ENCODE measurements around the gene EXOC4. TPM values are rescaled to one million over a fixed set of nuclear protein-coding genes. Genes with fewer than 3 reads are reported as not detected.

EXOC4 gene
- total RNA-seq, 1 donor from 2014 or later = 103 TPM

DNA sequence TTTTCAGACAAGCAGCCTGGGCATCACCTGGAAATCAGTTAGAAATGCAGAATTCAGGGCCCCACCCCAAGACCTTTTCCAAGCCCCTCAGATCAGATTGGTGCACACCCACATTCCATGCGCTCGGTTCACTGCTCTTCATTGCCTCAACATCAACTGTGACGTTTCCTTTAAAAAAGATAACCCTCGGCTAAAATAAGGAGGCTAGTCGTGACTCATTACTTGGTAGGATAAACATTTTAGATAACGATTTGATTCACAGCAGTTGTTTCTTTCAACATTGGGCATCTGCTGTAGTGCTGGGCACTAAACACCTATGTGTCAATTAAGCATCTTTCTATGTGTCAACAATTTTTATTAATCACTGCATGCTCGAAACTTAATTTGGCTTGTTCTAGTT lies 683.2 kb downstream of the EXOC4 start:
- ChIA-PET CTCF (no interaction called here), POLR2A (no interaction called here)
- TF ChIP-seq, protein P1, sequence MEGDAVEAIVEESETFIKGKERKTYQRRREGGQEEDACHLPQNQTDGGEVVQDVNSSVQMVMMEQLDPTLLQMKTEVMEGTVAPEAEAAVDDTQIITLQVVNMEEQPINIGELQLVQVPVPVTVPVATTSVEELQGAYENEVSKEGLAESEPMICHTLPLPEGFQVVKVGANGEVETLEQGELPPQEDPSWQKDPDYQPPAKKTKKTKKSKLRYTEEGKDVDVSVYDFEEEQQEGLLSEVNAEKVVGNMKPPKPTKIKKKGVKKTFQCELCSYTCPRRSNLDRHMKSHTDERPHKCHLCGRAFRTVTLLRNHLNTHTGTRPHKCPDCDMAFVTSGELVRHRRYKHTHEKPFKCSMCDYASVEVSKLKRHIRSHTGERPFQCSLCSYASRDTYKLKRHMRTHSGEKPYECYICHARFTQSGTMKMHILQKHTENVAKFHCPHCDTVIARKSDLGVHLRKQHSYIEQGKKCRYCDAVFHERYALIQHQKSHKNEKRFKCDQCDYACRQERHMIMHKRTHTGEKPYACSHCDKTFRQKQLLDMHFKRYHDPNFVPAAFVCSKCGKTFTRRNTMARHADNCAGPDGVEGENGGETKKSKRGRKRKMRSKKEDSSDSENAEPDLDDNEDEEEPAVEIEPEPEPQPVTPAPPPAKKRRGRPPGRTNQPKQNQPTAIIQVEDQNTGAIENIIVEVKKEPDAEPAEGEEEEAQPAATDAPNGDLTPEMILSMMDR (IDR thresholded peaks at IDR 0.05) = no peak
- DNase-seq (no peak), ATAC-seq (ENCODE audit: low read depth) (no peak)
- intact Hi-C loops (cut with micrococcal nuclease) = no loop called here
- Mint-ChIP-seq H3K36me3 (ENCODE audit: low read depth) (peaks cover 33% of the 10 kb centered on the region), H3K4me3 (no peak overlapping the region), H3K9me3 (no peaks in the 10 kb centered on the region), H3K27ac (no peak overlapping the region), H3K27me3 (no peaks in the 10 kb centered on the region), H3K4me1 (no peaks in the 10 kb centered on the region)

DNA sequence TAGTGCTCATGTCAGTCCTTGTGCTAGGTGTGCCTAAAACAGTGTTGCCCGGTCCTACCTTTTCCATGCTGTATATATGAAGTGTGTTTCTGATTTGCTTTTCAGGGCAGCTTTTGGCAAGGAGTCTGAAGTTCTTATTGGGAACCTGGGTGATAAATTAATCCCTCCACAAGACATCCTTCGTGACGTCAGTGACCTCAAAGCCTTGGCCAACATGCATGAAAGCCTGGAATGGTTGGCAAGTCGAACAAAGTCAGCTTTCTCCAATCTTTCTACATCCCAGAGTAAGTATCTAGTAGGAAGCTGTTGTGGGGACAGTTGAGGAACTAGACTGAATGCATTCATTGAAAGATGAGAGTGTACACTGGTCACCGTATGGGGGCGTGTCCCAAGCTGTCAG lies 684.9 kb downstream of the EXOC4 start:
- DNase-seq (no peak), ATAC-seq (ENCODE audit: low read depth) (no peak)
- Mint-ChIP-seq H3K9me3 (no peaks in the 10 kb centered on the region), H3K4me1 (no peaks in the 10 kb centered on the region), H3K4me3 (no peak overlapping the region), H3K27me3 (no peaks in the 10 kb centered on the region), H3K27ac (no peak overlapping the region), H3K36me3 (ENCODE audit: low read depth) (peaks cover 34% of the 10 kb centered on the region)
- ChIA-PET POLR2A (no interaction called here), CTCF (no interaction called here)
- intact Hi-C loops (cut with micrococcal nuclease) = no loop called here
- TF ChIP-seq, protein P1 (IDR thresholded peaks at IDR 0.05) = no peak

DNA sequence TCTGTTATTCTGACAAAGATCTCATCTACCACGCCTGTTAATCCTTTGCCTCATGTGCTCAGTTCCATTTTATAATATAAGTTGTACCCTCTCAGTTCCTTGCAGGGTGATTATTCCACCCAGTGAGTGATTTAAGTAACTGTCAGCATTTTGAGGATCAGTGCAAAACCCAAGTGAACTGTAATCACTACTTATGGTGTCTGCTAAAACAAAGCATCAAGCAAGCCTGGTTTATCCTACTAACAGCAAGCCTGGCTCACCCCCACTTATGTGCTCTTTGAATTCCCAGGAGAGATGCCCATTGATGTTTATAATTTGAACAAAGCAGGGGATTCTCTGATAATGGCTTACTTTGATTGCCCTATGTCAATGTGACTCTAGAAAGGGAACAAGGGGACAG lies 687.5 kb downstream of the EXOC4 start:
- Mint-ChIP-seq H3K27me3 (no peaks in the 10 kb centered on the region), H3K27ac (no peak overlapping the region)
- intact Hi-C loops (cut with micrococcal nuclease) = no loop called here

DNA sequence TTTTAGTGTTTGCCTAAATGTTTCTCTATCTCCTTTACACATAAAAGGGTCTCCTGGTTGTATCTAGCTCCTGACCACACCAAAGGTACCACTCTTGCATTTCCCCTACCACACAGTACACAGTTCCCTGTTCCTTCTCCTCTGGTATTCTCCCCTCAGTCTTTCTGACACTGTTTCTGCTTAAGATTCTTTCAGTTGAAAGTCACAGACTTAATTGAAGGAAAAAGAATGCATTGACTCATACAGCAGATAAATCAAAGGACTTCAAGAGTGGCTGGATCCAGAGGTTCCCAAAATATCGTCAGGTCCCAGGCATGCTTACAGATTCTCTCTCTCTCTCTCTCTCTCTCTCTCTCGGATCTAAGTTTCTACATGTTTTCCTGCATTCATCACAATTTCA lies 688.6 kb downstream of the EXOC4 start:
- no peaks in the 10 kb centered on the region for H3K27me3 Mint-ChIP-seq
- TF ChIP-seq, protein P1 (IDR thresholded peaks at IDR 0.05) = no peak
- CTCF ChIA-PET = no interaction called here
- intact Hi-C loops (cut with micrococcal nuclease) = no loop called here
- DNase-seq (no peak), ATAC-seq (ENCODE audit: low read depth) (no peak)
- peaks cover 37% of the 10 kb centered on the region for H3K36me3 Mint-ChIP-seq (ENCODE audit: low read depth)
- H3K27ac Mint-ChIP-seq = no peak overlapping the region
- no peak overlapping the region for H3K4me3 Mint-ChIP-seq
- POLR2A ChIA-PET = no interaction called here
- H3K9me3 Mint-ChIP-seq = no peaks in the 10 kb centered on the region
- no peaks in the 10 kb centered on the region for H3K4me1 Mint-ChIP-seq

More for the DNA sequence above, 687.5 kb downstream of the EXOC4 start:
- Mint-ChIP-seq H3K9me3 (no peaks in the 10 kb centered on the region), H3K4me1 (no peaks in the 10 kb centered on the region), H3K36me3 (ENCODE audit: low read depth) (peaks cover 32% of the 10 kb centered on the region), H3K4me3 (no peak overlapping the region)
- TF ChIP-seq, protein P1 (IDR thresholded peaks at IDR 0.05) = no peak
- ChIA-PET POLR2A (no interaction called here), CTCF (no interaction called here)
- DNase-seq (no peak), ATAC-seq (ENCODE audit: low read depth) (no peak)

DNA sequence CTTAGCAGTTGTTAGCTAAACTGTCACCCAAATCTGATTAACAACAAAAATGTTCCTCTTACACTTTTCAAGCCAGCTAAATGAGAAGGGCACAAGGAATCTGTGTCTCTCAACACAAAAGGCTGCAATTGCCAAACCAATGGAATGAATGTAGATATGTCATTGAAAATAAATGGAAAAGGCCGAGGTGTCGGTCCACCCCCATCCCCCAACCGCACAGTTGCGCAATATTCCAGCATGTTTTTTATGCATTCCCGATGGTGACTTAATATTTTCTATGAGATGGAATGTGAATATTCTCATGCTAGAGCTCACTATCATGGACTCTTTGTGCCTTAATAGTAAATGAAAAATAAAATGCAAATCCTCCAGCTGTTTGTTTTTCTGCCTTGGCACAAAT lies 692.6 kb downstream of the EXOC4 start:
- no peak overlapping the region for H3K27ac Mint-ChIP-seq
- TF ChIP-seq, protein P1 (IDR thresholded peaks at IDR 0.05) = no peak
- no peak overlapping the region for H3K4me3 Mint-ChIP-seq
- no peaks in the 10 kb centered on the region for H3K9me3 Mint-ChIP-seq
- CTCF ChIA-PET = no interaction called here
- POLR2A ChIA-PET = no interaction called here
- ATAC-seq (ENCODE audit: low read depth) (no peak), DNase-seq (no peak)
- H3K4me1 Mint-ChIP-seq = no peaks in the 10 kb centered on the region
- no peaks in the 10 kb centered on the region for H3K27me3 Mint-ChIP-seq
- intact Hi-C loops (cut with micrococcal nuclease) = no loop called here
- peaks cover 32% of the 10 kb centered on the region for H3K36me3 Mint-ChIP-seq (ENCODE audit: low read depth)

Data from activated B cell treated with CpG ODN at 0.5 μM for 24 hours (primary cell).